ENCODE measurements around the gene ZNHIT6.
A peak's percentile ranks its signal among the peaks of the same experiment; 100 is the strongest.

Gene ZNHIT6

GRCh38 chr1:85607126-85607920, 100.9 kb downstream of the ZNHIT6 start (continued):
- TF ChIP-seq CSRNP3 (CRISPR knock-in tag; IDR thresholded peaks at IDR 0.05) (no peak), PPARA (CRISPR knock-in tag; IDR thresholded peaks at IDR 0.05; ENCODE audit: borderline replicate concordance) (no peak), ZFP3 (CRISPR knock-in tag; IDR thresholded peaks at IDR 0.05) (peak; percentile 72; the same call in 1 of the 2 replicates), OSR1 (CRISPR knock-in tag; IDR thresholded peaks at IDR 0.05) (peak; percentile 74; the same call in 1 of the 2 replicates), BACH2 (CRISPR knock-in tag; IDR thresholded peaks at IDR 0.05; ENCODE audit: borderline replicate concordance) (no peak), ISL1 (CRISPR knock-in tag; IDR thresholded peaks at IDR 0.05) (peak; percentile 54)
- TF ChIP-seq, protein P1, sequence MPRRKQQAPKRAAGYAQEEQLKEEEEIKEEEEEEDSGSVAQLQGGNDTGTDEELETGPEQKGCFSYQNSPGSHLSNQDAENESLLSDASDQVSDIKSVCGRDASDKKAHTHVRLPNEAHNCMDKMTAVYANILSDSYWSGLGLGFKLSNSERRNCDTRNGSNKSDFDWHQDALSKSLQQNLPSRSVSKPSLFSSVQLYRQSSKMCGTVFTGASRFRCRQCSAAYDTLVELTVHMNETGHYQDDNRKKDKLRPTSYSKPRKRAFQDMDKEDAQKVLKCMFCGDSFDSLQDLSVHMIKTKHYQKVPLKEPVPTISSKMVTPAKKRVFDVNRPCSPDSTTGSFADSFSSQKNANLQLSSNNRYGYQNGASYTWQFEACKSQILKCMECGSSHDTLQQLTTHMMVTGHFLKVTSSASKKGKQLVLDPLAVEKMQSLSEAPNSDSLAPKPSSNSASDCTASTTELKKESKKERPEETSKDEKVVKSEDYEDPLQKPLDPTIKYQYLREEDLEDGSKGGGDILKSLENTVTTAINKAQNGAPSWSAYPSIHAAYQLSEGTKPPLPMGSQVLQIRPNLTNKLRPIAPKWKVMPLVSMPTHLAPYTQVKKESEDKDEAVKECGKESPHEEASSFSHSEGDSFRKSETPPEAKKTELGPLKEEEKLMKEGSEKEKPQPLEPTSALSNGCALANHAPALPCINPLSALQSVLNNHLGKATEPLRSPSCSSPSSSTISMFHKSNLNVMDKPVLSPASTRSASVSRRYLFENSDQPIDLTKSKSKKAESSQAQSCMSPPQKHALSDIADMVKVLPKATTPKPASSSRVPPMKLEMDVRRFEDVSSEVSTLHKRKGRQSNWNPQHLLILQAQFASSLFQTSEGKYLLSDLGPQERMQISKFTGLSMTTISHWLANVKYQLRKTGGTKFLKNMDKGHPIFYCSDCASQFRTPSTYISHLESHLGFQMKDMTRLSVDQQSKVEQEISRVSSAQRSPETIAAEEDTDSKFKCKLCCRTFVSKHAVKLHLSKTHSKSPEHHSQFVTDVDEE (CRISPR knock-in tag; IDR thresholded peaks at IDR 0.05), result peak; percentile 73

DNA sequence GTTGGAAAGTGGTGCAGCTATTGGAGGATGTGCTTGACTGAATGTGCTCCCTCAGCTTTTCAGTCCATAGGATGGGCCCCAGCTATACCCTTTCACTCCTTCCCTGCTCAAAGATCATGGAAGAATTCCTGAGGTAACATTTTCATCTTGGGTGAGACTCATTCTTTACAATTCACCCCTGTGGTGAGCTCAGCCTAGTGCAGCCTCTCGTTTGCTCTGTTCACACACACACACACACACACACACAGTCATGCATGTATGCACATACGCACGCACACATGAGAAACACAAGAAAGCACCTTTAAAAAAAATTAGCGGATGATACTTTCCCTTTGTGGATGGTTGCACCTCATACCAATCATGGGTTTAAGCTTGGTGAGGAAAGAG, 101.8 kb downstream of the ZNHIT6 start:
- TF ChIP-seq ZC3H10 (CRISPR knock-in tag; IDR thresholded peaks at IDR 0.05), result no peak
- no peak for TF ChIP-seq TCF4 (CRISPR knock-in tag; IDR thresholded peaks at IDR 0.05; ENCODE audit: borderline replicate concordance)
- TF ChIP-seq ZNF8 (CRISPR knock-in tag; IDR thresholded peaks at IDR 0.05), result no peak
- TF ChIP-seq OSR1 (CRISPR knock-in tag; IDR thresholded peaks at IDR 0.05), result no peak
- no peak for TF ChIP-seq GLIS3 (CRISPR knock-in tag; IDR thresholded peaks at IDR 0.05)
- no peak for ATAC-seq

GRCh38 chr1:85605484-85606413, 102.5 kb downstream of the ZNHIT6 start:
- no peak for ATAC-seq
- TF ChIP-seq ZNF565 (CRISPR knock-in tag; conservative IDR thresholded peaks at IDR 0.05; ENCODE audit: low read depth), result no peak
- no peak for TF ChIP-seq GLIS3 (CRISPR knock-in tag; IDR thresholded peaks at IDR 0.05)
- TF ChIP-seq BACH2 (CRISPR knock-in tag; IDR thresholded peaks at IDR 0.05; ENCODE audit: borderline replicate concordance), result no peak
- no peak for TF ChIP-seq ISL1 (CRISPR knock-in tag; IDR thresholded peaks at IDR 0.05)
- no peak for TF ChIP-seq CSRNP3 (CRISPR knock-in tag; IDR thresholded peaks at IDR 0.05)
- TF ChIP-seq, protein P1 (CRISPR knock-in tag; IDR thresholded peaks at IDR 0.05), result no peak
- no peak for TF ChIP-seq ARNTL (CRISPR knock-in tag; IDR thresholded peaks at IDR 0.05; ENCODE audit: borderline replicate concordance, low read depth)
- no peak for TF ChIP-seq TCF4 (CRISPR knock-in tag; IDR thresholded peaks at IDR 0.05; ENCODE audit: borderline replicate concordance)
- no peak for TF ChIP-seq ESRRG (CRISPR knock-in tag; IDR thresholded peaks at IDR 0.05)
- TF ChIP-seq, protein P2, sequence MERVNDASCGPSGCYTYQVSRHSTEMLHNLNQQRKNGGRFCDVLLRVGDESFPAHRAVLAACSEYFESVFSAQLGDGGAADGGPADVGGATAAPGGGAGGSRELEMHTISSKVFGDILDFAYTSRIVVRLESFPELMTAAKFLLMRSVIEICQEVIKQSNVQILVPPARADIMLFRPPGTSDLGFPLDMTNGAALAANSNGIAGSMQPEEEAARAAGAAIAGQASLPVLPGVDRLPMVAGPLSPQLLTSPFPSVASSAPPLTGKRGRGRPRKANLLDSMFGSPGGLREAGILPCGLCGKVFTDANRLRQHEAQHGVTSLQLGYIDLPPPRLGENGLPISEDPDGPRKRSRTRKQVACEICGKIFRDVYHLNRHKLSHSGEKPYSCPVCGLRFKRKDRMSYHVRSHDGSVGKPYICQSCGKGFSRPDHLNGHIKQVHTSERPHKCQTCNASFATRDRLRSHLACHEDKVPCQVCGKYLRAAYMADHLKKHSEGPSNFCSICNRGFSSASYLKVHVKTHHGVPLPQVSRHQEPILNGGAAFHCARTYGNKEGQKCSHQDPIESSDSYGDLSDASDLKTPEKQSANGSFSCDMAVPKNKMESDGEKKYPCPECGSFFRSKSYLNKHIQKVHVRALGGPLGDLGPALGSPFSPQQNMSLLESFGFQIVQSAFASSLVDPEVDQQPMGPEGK (CRISPR knock-in tag; IDR thresholded peaks at IDR 0.05; ENCODE audit: borderline replicate concordance), result no peak
- no peak for TF ChIP-seq ZC3H10 (CRISPR knock-in tag; IDR thresholded peaks at IDR 0.05)
- no peak for TF ChIP-seq OSR1 (CRISPR knock-in tag; IDR thresholded peaks at IDR 0.05)
